Measurements from ENCODE around the gene RBBP8NL.

GRCh38 chr20:62393830-62394229 lies 33.5 kb downstream of the RBBP8NL start:
- no peak for TF ChIP-seq CTCF (IDR thresholded peaks at IDR 0.05)
- TF ChIP-seq POLR2A (IDR thresholded peaks at IDR 0.05): no peak

All from adrenal gland (tissue), 5 donors.